ENCODE results near the gene QRSL1. TPM values are rescaled to one million over a fixed set of nuclear protein-coding genes. Genes with fewer than 3 reads are reported as not detected.

Gene QRSL1
- total and polyA plus RNA-seq, 2 donors (not counting 3 experiments of a cell fraction or from before 2014, with no cell fraction given), result 4.3 to 11.3 TPM

- POLR2A ChIA-PET, result no interaction called here
- BruUV-seq (replicated peaks), result no TSS peak
- no peaks in the 10 kb centered on the region for H4K20me1 ChIP-seq (replicated peaks; ENCODE audit: control insufficient read depth, extremely low read depth, insufficient read depth, low read length)
- no peak for FAIRE-seq
- no peak overlapping the region for H2AFZ ChIP-seq (ENCODE audit: low read depth, low read length)
- no peak overlapping the region for H3K27ac ChIP-seq (ENCODE audit: insufficient read depth, low read depth, low read length)
- H3K4me2 ChIP-seq (ENCODE audit: insufficient read depth, low read length), result no peak overlapping the region
- no peak for DNase-seq (ENCODE audit: low read depth, low spot score)
- no peaks in the 10 kb centered on the region for H3K79me2 ChIP-seq (ENCODE audit: control insufficient read depth, insufficient read depth, low read length)
- no peaks in the 10 kb centered on the region for H3K36me3 ChIP-seq (ENCODE audit: control insufficient read depth in 2 of 2, extremely low read depth in 1 of 2, insufficient read depth in 2 of 2, low read length in 2 of 2)
- CTCF ChIA-PET, result interaction anchor here (1.3 kb wide), 2 partner anchors 17 to 25 kb away, joined by 3 to 4 read pairs; no protein-coding TSS in a partner anchor
- H3K9ac ChIP-seq (replicated peaks; ENCODE audit: extremely low read depth, insufficient read depth, low read length), result no peak overlapping the region
- intact Hi-C loops (cut with micrococcal nuclease), result no loop called here
- H3K4me1 ChIP-seq (ENCODE audit: control insufficient read depth, extremely low read depth, insufficient read depth, low read length), result no peaks in the 10 kb centered on the region
- dilution Hi-C loops (cut with MboI; ENCODE audit: extremely low pct_ligation_motif_present, low sequenced_read_pairs), result no loop called here
- no peaks in the 10 kb centered on the region for H3K27me3 ChIP-seq (ENCODE audit: control insufficient read depth in 2 of 2, insufficient read depth in 2 of 2, low read length in 2 of 2)
- H3K4me3 ChIP-seq (replicated peaks in 1 of 3; ENCODE audit: insufficient read depth in 1 of 3, low read depth in 1 of 3, low read length in 3 of 3), result no peak overlapping the region
- no peaks in the 10 kb centered on the region for H3K9me3 ChIP-seq (replicated peaks; ENCODE audit: control insufficient read depth, insufficient read depth, low read length)
- TF ChIP-seq GATA2 (IDR thresholded peaks at IDR 0.05; ENCODE audit: insufficient read depth, insufficient read length, low read depth, low read length) (no peak), EZH2 (IDR thresholded peaks at IDR 0.05; ENCODE audit: borderline replicate concordance, low read depth, low read length, severe bottlenecking) (no peak), POLR2AphosphoS5 (IDR thresholded peaks at IDR 0.05; ENCODE audit: insufficient read depth, low read depth, low read length) (no peak), JUN (IDR thresholded peaks at IDR 0.05; ENCODE audit: borderline replicate concordance, insufficient read depth, insufficient read length, low read depth) (no peak), FOS (IDR thresholded peaks at IDR 0.05; ENCODE audit: borderline replicate concordance, insufficient read depth, low read length) (no peak)
- no peaks in the 10 kb centered on the region for H3K9me1 ChIP-seq (replicated peaks; ENCODE audit: control insufficient read depth, extremely low read depth, insufficient read depth, low read length)
Measured at GRCh38 chr6:106591111-106591825, 38.1 kb upstream of the QRSL1 start.

DNA sequence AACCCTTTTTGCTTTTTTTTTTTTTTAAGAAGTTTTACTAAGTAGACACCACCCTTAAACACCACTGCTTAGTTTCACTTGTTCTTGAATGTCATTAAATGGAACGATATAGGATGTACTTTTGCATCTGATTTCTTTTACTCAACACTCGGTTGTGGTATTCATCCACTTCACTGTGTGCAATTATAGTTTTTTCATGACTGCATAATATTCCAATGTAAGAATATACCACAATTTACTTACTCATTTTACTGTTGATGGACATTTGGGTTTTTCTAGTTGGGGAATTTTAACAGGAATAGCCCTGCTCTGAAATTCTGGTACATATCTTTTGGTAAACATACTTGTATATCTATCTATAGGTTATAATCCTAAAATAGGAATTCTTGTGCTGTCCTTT is 29.9 kb upstream of the QRSL1 start:
- Histone ChIP-seq H3K4me3 (replicated peaks in 1 of 3; ENCODE audit: insufficient read depth in 1 of 3, low read depth in 1 of 3, low read length in 3 of 3) (no peak overlapping the region), H3K79me2 (ENCODE audit: control insufficient read depth, insufficient read depth, low read length) (no peaks in the 10 kb centered on the region), H2AFZ (ENCODE audit: low read depth, low read length) (no peak overlapping the region), H3K4me1 (ENCODE audit: control insufficient read depth, extremely low read depth, insufficient read depth, low read length) (no peaks in the 10 kb centered on the region), H3K27ac (ENCODE audit: insufficient read depth, low read depth, low read length) (no peak overlapping the region), H3K9me1 (replicated peaks; ENCODE audit: control insufficient read depth, extremely low read depth, insufficient read depth, low read length) (no peaks in the 10 kb centered on the region), H3K36me3 (ENCODE audit: control insufficient read depth in 2 of 2, extremely low read depth in 1 of 2, insufficient read depth in 2 of 2, low read length in 2 of 2) (no peaks in the 10 kb centered on the region), H3K27me3 (ENCODE audit: control insufficient read depth in 2 of 2, insufficient read depth in 2 of 2, low read length in 2 of 2) (no peaks in the 10 kb centered on the region), H4K20me1 (replicated peaks; ENCODE audit: control insufficient read depth, extremely low read depth, insufficient read depth, low read length) (no peaks in the 10 kb centered on the region), H3K9ac (replicated peaks; ENCODE audit: extremely low read depth, insufficient read depth, low read length) (no peak overlapping the region), H3K9me3 (replicated peaks; ENCODE audit: control insufficient read depth, insufficient read depth, low read length) (no peaks in the 10 kb centered on the region), H3K4me2 (ENCODE audit: insufficient read depth, low read length) (no peak overlapping the region)
- FAIRE-seq (no peak), DNase-seq (ENCODE audit: low read depth, low spot score) (no peak)
- no peak for TF ChIP-seq JUN (IDR thresholded peaks at IDR 0.05; ENCODE audit: borderline replicate concordance, insufficient read depth, insufficient read length, low read depth)
- no peak for TF ChIP-seq POLR2AphosphoS5 (IDR thresholded peaks at IDR 0.05; ENCODE audit: insufficient read depth, low read depth, low read length)
- no peak for TF ChIP-seq EZH2 (IDR thresholded peaks at IDR 0.05; ENCODE audit: borderline replicate concordance, low read depth, low read length, severe bottlenecking)
- TF ChIP-seq, protein P1, sequence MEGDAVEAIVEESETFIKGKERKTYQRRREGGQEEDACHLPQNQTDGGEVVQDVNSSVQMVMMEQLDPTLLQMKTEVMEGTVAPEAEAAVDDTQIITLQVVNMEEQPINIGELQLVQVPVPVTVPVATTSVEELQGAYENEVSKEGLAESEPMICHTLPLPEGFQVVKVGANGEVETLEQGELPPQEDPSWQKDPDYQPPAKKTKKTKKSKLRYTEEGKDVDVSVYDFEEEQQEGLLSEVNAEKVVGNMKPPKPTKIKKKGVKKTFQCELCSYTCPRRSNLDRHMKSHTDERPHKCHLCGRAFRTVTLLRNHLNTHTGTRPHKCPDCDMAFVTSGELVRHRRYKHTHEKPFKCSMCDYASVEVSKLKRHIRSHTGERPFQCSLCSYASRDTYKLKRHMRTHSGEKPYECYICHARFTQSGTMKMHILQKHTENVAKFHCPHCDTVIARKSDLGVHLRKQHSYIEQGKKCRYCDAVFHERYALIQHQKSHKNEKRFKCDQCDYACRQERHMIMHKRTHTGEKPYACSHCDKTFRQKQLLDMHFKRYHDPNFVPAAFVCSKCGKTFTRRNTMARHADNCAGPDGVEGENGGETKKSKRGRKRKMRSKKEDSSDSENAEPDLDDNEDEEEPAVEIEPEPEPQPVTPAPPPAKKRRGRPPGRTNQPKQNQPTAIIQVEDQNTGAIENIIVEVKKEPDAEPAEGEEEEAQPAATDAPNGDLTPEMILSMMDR (IDR thresholded peaks at IDR 0.05; ENCODE audit: extremely low read depth in 1 of 2, insufficient read depth in 1 of 2, low read depth in 1 of 2, low read length in 2 of 2), result no peak
- no peak for TF ChIP-seq POLR2A (IDR thresholded peaks at IDR 0.05; ENCODE audit: low read depth, low read length)
- TF ChIP-seq GATA2 (IDR thresholded peaks at IDR 0.05; ENCODE audit: insufficient read depth, insufficient read length, low read depth, low read length), result no peak
- no peak for TF ChIP-seq MYC (IDR thresholded peaks at IDR 0.05; ENCODE audit: low read depth, low read length)
- no peak for TF ChIP-seq MAX (IDR thresholded peaks at IDR 0.05; ENCODE audit: insufficient read depth, insufficient read length)
- TF ChIP-seq FOS (IDR thresholded peaks at IDR 0.05; ENCODE audit: borderline replicate concordance, insufficient read depth, low read length), result no peak
- ChIA-PET CTCF (interaction anchor here (0.9 to 1.0 kb wide), 2 partner anchors 9 to 10 kb away, joined by 3 to 5 read pairs; no protein-coding TSS in a partner anchor), POLR2A (no interaction called here)
- dilution Hi-C loops (cut with MboI; ENCODE audit: extremely low pct_ligation_motif_present, low sequenced_read_pairs), result no loop called here
- intact Hi-C loops (cut with micrococcal nuclease), result no loop called here
- BruUV-seq (replicated peaks), result no TSS peak

Measured in endothelial cell of umbilical vein (primary cell).